Caco-2 (cell line): ENCODE measurements around the gene ACACA. TPM values are rescaled to one million over a fixed set of nuclear protein-coding genes. Genes with fewer than 3 reads are reported as not detected.

Source experiments
- BruUV-seq: library from RNA; stranded (reverse); fragments of 400-500 nt; replicated peaks from 2 replicates; lab custom pipeline; 2021; lab: Mats Ljungman, UMichigan
- CTCF ChIA-PET: fragments of 300-600 bp; sonication (Branson Sonifier 250); formaldehyde crosslinking; loops from one replicate; lab custom pipeline; 2022; ENCODE audit warnings: antibody characterized with exemption; lab: Charles Lee
- POLR2A ChIA-PET: fragments of 300-600 bp; sonication (Branson Sonifier 250); formaldehyde crosslinking; loops from one replicate; lab custom pipeline; 2022; ENCODE audit warnings: antibody characterized with exemption; lab: Charles Lee
- DNase-seq, 2 experiments: peaks; one replicate each; pipeline versions ENCODE4 v3.0.0 to v3.0.0-alpha.2; 2020 to 2022
- H3K27me3 ChIP-seq: replicated peaks from 2 replicates; pipeline ENCODE4 v1.6.0; 2011; ENCODE audit warnings: low read length; ENCODE audit not compliant: control insufficient read depth, insufficient read depth
- H3K36me3 ChIP-seq: 2 replicates; pipeline ENCODE4 v1.5.1; 2011; ENCODE audit warnings: low read length; ENCODE audit not compliant: control insufficient read depth, insufficient read depth
- H3K4me1 ChIP-seq: fragments of 250-450 bp; sonication (Bioruptor Pico); 2 replicates; pipeline ENCODE4 v1.5.1; 2020; ENCODE audit warnings: mild to moderate bottlenecking
- H3K4me3 ChIP-seq: 2 replicates; pipeline ENCODE4 v1.5.1; 2011; ENCODE audit warnings: low read depth, mild to moderate bottlenecking, control low read depth, low read length
- H3K9me3 ChIP-seq: fragments of 250-450 bp; sonication (Bioruptor Pico); 2 replicates; pipeline ENCODE4 v1.5.1; 2020; ENCODE audit warnings: mild to moderate bottlenecking, moderate library complexity
- H3K27ac Mint-ChIP-seq: one replicate; pipeline ENCODE4 v1.8.0; 2022; ENCODE audit warnings: mixed read lengths; ENCODE audit not compliant: unreplicated experiment
- H3K27me3 Mint-ChIP-seq: one replicate; pipeline ENCODE4 v1.8.0; 2022; ENCODE audit warnings: mixed read lengths; ENCODE audit not compliant: insufficient read depth, unreplicated experiment
- H3K36me3 Mint-ChIP-seq: one replicate; pipeline ENCODE4 v1.8.0; 2022; ENCODE audit warnings: mild to moderate bottlenecking, mixed read lengths; ENCODE audit not compliant: insufficient read depth, unreplicated experiment
- H3K4me1 Mint-ChIP-seq: one replicate; pipeline ENCODE4 v1.8.0; 2022; ENCODE audit warnings: low read depth, mixed read lengths; ENCODE audit not compliant: unreplicated experiment
- H3K4me3 Mint-ChIP-seq: one replicate; pipeline ENCODE4 v1.8.0; 2022; ENCODE audit warnings: mild to moderate bottlenecking, moderate library complexity, mixed read lengths; ENCODE audit not compliant: unreplicated experiment
- H3K9me3 Mint-ChIP-seq: one replicate; pipeline ENCODE4 v1.8.0; 2022; ENCODE audit warnings: mixed read lengths; ENCODE audit not compliant: unreplicated experiment
- intact Hi-C: fragments of 100-400 bp; cut with micrococcal nuclease; formaldehyde crosslinking; loops from one replicate; pipeline ENCODE4 v1.10.0; 2022; ENCODE audit not compliant: unreplicated experiment
- total RNA-seq: library from RNA; stranded (reverse); gene quantifications from 2 replicates; pipeline ENCODE4 v1.2.3, GENCODE V29; 2022
- TF ChIP-seq, protein P1 (sequence below), 2 experiments: fragments of 200-600 bp in 1 of 2; IDR thresholded peaks; 1 replicate in 1 of 2; 2 replicates in 1 of 2; pipeline versions ENCODE4 v1.5.1 to v1.8.0; 2011 to 2022; ENCODE audit warnings: antibody characterized with exemption in 1 of 2, control low read depth in 1 of 2, inconsistent platforms in 1 of 2, low read depth in 1 of 2, low read length in 1 of 2, mild to moderate bottlenecking in 1 of 2, moderate library complexity in 1 of 2; ENCODE audit not compliant: insufficient read depth in 1 of 2, severe bottlenecking in 1 of 2, unreplicated experiment in 1 of 2

Gene ACACA
- total RNA-seq, 1 experiment from 2014 or later: 108 TPM

DNA sequence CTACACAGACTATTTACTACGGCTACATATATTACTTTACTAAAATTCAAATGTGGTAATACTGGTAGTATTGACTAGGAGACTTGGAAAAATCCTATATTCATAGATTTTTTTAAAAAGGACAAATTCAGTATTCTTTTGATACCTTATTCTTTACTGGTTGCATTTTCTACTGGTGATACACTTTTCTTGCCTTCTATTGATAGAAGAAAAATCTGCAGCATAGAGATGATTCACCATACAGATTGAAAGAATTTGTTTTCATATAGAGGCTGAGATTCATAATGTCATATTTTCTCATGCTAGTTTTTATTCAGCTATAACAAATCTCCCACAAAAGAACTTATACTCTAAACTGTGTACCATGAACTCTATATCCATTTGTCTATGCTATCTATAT, 226.3 kb downstream of the ACACA start:
- Histone ChIP-seq H3K36me3 (peaks cover 1% of the 10 kb centered on the region), H3K4me3 (no peak overlapping the region), H3K27me3 (no peaks in the 10 kb centered on the region), H3K4me1 (no peaks in the 10 kb centered on the region), H3K9me3 (no peaks in the 10 kb centered on the region)
- no peaks in the 10 kb centered on the region for H3K9me3 Mint-ChIP-seq
- CTCF ChIA-PET: no interaction called here
- no peak overlapping the region for H3K27ac Mint-ChIP-seq
- POLR2A ChIA-PET: no interaction called here
- no peak overlapping the region for H3K4me3 Mint-ChIP-seq
- peaks cover 50% of the 10 kb centered on the region for H3K36me3 Mint-ChIP-seq
- no TSS peak for BruUV-seq
- TF ChIP-seq, protein P1, sequence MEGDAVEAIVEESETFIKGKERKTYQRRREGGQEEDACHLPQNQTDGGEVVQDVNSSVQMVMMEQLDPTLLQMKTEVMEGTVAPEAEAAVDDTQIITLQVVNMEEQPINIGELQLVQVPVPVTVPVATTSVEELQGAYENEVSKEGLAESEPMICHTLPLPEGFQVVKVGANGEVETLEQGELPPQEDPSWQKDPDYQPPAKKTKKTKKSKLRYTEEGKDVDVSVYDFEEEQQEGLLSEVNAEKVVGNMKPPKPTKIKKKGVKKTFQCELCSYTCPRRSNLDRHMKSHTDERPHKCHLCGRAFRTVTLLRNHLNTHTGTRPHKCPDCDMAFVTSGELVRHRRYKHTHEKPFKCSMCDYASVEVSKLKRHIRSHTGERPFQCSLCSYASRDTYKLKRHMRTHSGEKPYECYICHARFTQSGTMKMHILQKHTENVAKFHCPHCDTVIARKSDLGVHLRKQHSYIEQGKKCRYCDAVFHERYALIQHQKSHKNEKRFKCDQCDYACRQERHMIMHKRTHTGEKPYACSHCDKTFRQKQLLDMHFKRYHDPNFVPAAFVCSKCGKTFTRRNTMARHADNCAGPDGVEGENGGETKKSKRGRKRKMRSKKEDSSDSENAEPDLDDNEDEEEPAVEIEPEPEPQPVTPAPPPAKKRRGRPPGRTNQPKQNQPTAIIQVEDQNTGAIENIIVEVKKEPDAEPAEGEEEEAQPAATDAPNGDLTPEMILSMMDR (IDR thresholded peaks at IDR 0.05; ENCODE audit: insufficient read depth in 1 of 2, low read depth in 1 of 2, low read length in 1 of 2, severe bottlenecking in 1 of 2, unreplicated experiment in 1 of 2): no peak
- no peaks in the 10 kb centered on the region for H3K4me1 Mint-ChIP-seq
- H3K27me3 Mint-ChIP-seq: no peaks in the 10 kb centered on the region
- no peak for DNase-seq
- intact Hi-C loops: no loop called here

DNA sequence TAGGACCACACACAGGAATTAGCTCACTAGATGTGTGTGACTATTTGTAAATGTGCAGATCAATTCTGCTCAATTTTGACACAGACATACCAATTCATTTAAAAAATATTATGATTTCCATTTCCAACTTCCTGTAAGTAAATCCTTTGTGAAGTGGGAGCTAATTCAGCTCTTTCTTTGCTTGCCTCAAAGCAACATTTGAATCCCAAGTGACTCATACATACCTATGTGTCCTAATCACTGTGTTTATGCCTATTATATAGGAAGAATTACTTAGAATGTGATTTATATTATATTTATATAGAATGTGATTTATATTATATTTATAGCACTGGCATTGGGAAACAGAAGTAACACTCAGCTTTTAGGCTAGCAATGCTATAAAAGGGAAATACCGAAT, 226.7 kb downstream of the ACACA start:
- Histone ChIP-seq H3K36me3 (peaks cover 1% of the 10 kb centered on the region), H3K4me1 (no peaks in the 10 kb centered on the region), H3K27me3 (no peaks in the 10 kb centered on the region), H3K4me3 (no peak overlapping the region), H3K9me3 (no peaks in the 10 kb centered on the region)
- BruUV-seq: no TSS peak
- Mint-ChIP-seq H3K9me3 (no peaks in the 10 kb centered on the region), H3K4me3 (no peak overlapping the region), H3K27me3 (no peaks in the 10 kb centered on the region), H3K36me3 (peaks cover 50% of the 10 kb centered on the region), H3K27ac (no peak overlapping the region), H3K4me1 (no peaks in the 10 kb centered on the region)
- DNase-seq: no peak
- ChIA-PET CTCF (no interaction called here), POLR2A (no interaction called here)
- TF ChIP-seq, protein P1 (IDR thresholded peaks at IDR 0.05; ENCODE audit: insufficient read depth in 1 of 2, low read depth in 1 of 2, low read length in 1 of 2, severe bottlenecking in 1 of 2, unreplicated experiment in 1 of 2): no peak
- intact Hi-C loops: no loop called here

DNA sequence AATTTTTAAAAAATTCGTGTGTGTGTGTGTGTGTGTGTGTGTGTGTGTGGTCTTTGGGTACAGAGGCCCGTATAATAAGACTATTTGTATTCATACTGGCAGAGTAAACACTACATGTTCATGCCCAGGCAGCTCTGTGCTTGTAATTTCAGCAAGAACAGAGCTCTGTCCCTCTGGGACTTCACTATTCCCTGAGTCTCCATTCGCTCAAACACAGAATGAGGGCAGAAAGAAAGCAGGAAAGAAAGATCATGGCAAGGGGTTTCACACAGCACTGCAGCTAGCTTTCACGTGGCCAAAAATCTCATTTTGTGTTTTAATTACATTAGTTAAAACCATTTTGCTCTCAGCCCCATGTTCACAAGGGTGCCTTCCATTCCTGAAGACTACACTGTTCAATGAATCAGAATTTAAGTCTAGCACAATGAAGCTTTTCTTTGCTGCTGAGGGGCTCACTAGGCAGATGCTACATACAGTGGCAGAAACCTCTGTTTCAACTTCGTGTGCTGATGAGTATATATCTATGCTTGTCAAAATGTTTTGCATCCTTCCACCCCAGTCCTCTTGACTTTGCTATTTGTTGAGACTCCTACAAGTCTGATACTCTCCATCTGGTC, 229.3 kb downstream of the ACACA start:
- Histone ChIP-seq H3K4me3 (no peak overlapping the region), H3K9me3 (no peaks in the 10 kb centered on the region), H3K36me3 (peaks cover 1% of the 10 kb centered on the region), H3K27me3 (no peaks in the 10 kb centered on the region), H3K4me1 (no peaks in the 10 kb centered on the region)
- no peaks in the 10 kb centered on the region for H3K27me3 Mint-ChIP-seq
- no peak overlapping the region for H3K4me3 Mint-ChIP-seq
- TF ChIP-seq, protein P1 (IDR thresholded peaks at IDR 0.05; ENCODE audit: insufficient read depth in 1 of 2, low read depth in 1 of 2, low read length in 1 of 2, severe bottlenecking in 1 of 2, unreplicated experiment in 1 of 2): no peak
- no TSS peak for BruUV-seq
- POLR2A ChIA-PET: no interaction called here
- intact Hi-C loops: no loop called here
- peaks cover 33% of the 10 kb centered on the region for H3K36me3 Mint-ChIP-seq
- H3K9me3 Mint-ChIP-seq: no peaks in the 10 kb centered on the region
- CTCF ChIA-PET: no interaction called here
- DNase-seq: no peak
- no peaks in the 10 kb centered on the region for H3K4me1 Mint-ChIP-seq
- no peak overlapping the region for H3K27ac Mint-ChIP-seq
